GM21381 (cell line): Measurements from ENCODE around the gene SNRNP25.
"Not testable (repeated sequence)": the region's sequence is repeated elsewhere in the genome, so short reads cannot be mapped to it uniquely, and the experiment has no call there.

Experiments
- ATAC-seq: cut with Tn5 transposase; IDR thresholded peaks from one replicate; pipeline ENCODE4 v1.9.1; 2021; ENCODE audit warnings: mild to moderate bottlenecking, moderate library complexity; ENCODE audit not compliant: unreplicated experiment

Gene SNRNP25

GRCh38 chr16:41439-42068, 12.1 kb upstream of the SNRNP25 start:
- ATAC-seq = no peak

- no peak for ATAC-seq
Measured at GRCh38 chr16:42069-42457, 11.6 kb upstream of the SNRNP25 start.

- no peak for ATAC-seq
Measured at GRCh38 chr16:42691-43090, 10.9 kb upstream of the SNRNP25 start.

GRCh38 chr16:43294-43693, 10.3 kb upstream of the SNRNP25 start:
- ATAC-seq = no peak

GRCh38 chr16:44655-45054, 9.0 kb upstream of the SNRNP25 start:
- ATAC-seq = no peak

GRCh38 chr16:45454-45853, 8.2 kb upstream of the SNRNP25 start:
- no peak for ATAC-seq

- ATAC-seq = not testable (repeated sequence)
Measured at GRCh38 chr16:46510-46909, 7.1 kb upstream of the SNRNP25 start.

GRCh38 chr16:47234-47633, 6.4 kb upstream of the SNRNP25 start:
- ATAC-seq = no peak

- no peak for ATAC-seq
Measured at GRCh38 chr16:50769-51591, 2.6 kb upstream of the SNRNP25 start.

- no peak for ATAC-seq
Measured at GRCh38 chr16:54237-54581, 581 bp downstream of the SNRNP25 start.

GRCh38 chr16:55571-56136, 2.0 kb downstream of the SNRNP25 start:
- no peak for ATAC-seq

- ATAC-seq = no peak
Measured at GRCh38 chr16:56231-56927, 2.8 kb downstream of the SNRNP25 start.

- ATAC-seq = no peak
Measured at GRCh38 chr16:57711-58110, 4.1 kb downstream of the SNRNP25 start.

GRCh38 chr16:58491-59439, 5.1 kb downstream of the SNRNP25 start:
- no peak for ATAC-seq

- no peak for ATAC-seq
Measured at GRCh38 chr16:59440-60059, 5.9 kb downstream of the SNRNP25 start.

- no peak for ATAC-seq
Measured at GRCh38 chr16:60166-60565, 6.5 kb downstream of the SNRNP25 start.

- no peak for ATAC-seq
Measured at GRCh38 chr16:60929-61878, 7.6 kb downstream of the SNRNP25 start.

GRCh38 chr16:61879-62281, 8.3 kb downstream of the SNRNP25 start:
- no peak for ATAC-seq
